Measurements from ENCODE around the gene GALNT4. TPM values are rescaled to one million over a fixed set of nuclear protein-coding genes. Genes with fewer than 3 reads are reported as not detected.

GALNT4 gene
- total RNA-seq, 1 experiment from 2014 or later, result 3.7 TPM

GRCh38 chr12:89474615-89475014 is 50.0 kb downstream of the GALNT4 start:
- H3K4me2 ChIP-seq, result no peak overlapping the region
- BruUV-seq (replicated peaks), result no TSS peak
- no peak overlapping the region for H3K27ac ChIP-seq
- intact Hi-C loops (cut with micrococcal nuclease; ENCODE audit: unreplicated experiment), result no loop called here
- no peaks in the 10 kb centered on the region for H3K9me2 ChIP-seq (ENCODE audit: insufficient read depth)
- CTCF ChIA-PET, result no interaction called here
- no peaks in the 10 kb centered on the region for H4K20me1 ChIP-seq (ENCODE audit: insufficient read depth)
- H3K79me2 ChIP-seq (ENCODE audit: low read depth), result no peaks in the 10 kb centered on the region
- POLR2A ChIA-PET (ENCODE audit: unreplicated experiment), result no interaction called here
- H3K4me1 ChIP-seq (replicated peaks; ENCODE audit: insufficient read depth), result no peaks in the 10 kb centered on the region
- TF ChIP-seq CTCF (conservative IDR thresholded peaks at IDR 0.05) (no peak), EZH2 (IDR thresholded peaks at IDR 0.05; ENCODE audit: low read depth) (no peak)
- H3K36me3 ChIP-seq (ENCODE audit: low read depth), result no peaks in the 10 kb centered on the region
- no peak overlapping the region for H3K4me3 ChIP-seq
- no peaks in the 10 kb centered on the region for H3K9me3 ChIP-seq (ENCODE audit: insufficient read depth, low read depth)
- no peaks in the 10 kb centered on the region for H3K27me3 ChIP-seq (ENCODE audit: insufficient read depth, low read depth)
- no peak overlapping the region for H2AFZ ChIP-seq
- DNase-seq, result no peak
- H3F3A ChIP-seq (ENCODE audit: insufficient read depth, low read depth), result no peaks in the 10 kb centered on the region

Other genes with a start within 250 kb of the GALNT4 start
- gene DUSP6, start 172.3 kb downstream of the GALNT4 start, total RNA-seq (2021), result 14.1 and 18.3 TPM in 2 replicates
- gene POC1B, start 1.3 kb upstream of the GALNT4 start, total RNA-seq (2021), result 11.5 and 13.6 TPM in 2 replicates
- 29.4 and 32.0 TPM in 2 replicates for gene ATP2B1, start 184.0 kb upstream of the GALNT4 start, total RNA-seq (2021)